H1 (cell line): ENCODE measurements around the gene RASA1.

Source experiments
- BCL11A ChIP-seq, 2 experiments: IDR thresholded peaks; one replicate each; pipeline ENCODE4 v1.6.1; 2011; ENCODE audit warnings: low read depth in 2 of 2, low read length in 2 of 2, mild to moderate bottlenecking in 2 of 2
- BRCA1 ChIP-seq: IDR thresholded peaks from 2 replicates; pipeline ENCODE4 v1.6.1; 2012; ENCODE audit warnings: low read depth, low read length, improper control_type of control experiment
- CHD2 ChIP-seq: IDR thresholded peaks from 2 replicates; pipeline ENCODE4 v1.6.1; 2012; ENCODE audit warnings: low read length, improper control_type of control experiment
- EP300 ChIP-seq, 2 experiments: IDR thresholded peaks; 1 replicate in 1 of 2; 2 replicates in 1 of 2; pipeline ENCODE4 v1.6.1; 2011 to 2012; ENCODE audit warnings: low read depth in 2 of 2, low read length in 2 of 2, mild to moderate bottlenecking in 2 of 2, borderline replicate concordance in 1 of 2, inconsistent platforms in 1 of 2, moderate library complexity in 1 of 2
- EZH2 ChIP-seq: fragments of 200-600 bp; sonication (generic); IDR thresholded peaks from 2 replicates; pipeline ENCODE4 v1.7.1; 2012; ENCODE audit warnings: low read depth, mild to moderate bottlenecking, moderate library complexity, low read length, inconsistent platforms; ENCODE audit not compliant: severe bottlenecking
- JUN ChIP-seq: IDR thresholded peaks from 2 replicates; pipeline ENCODE4 v1.6.1; 2011; ENCODE audit warnings: low read depth, mild to moderate bottlenecking, improper control_type of control experiment, low read length
- POLR2AphosphoS5 ChIP-seq: IDR thresholded peaks from 2 replicates; pipeline ENCODE4 v1.6.1; 2011; ENCODE audit warnings: low read depth, low read length
- SP1 ChIP-seq: IDR thresholded peaks from 2 replicates; pipeline ENCODE4 v1.6.1; 2011; ENCODE audit warnings: low read depth, low read length
- TAF1 ChIP-seq: IDR thresholded peaks from 2 replicates; pipeline ENCODE4 v1.6.1; 2011; ENCODE audit warnings: mild to moderate bottlenecking, low read depth, low read length
- TF ChIP-seq, protein P1 (sequence below), 3 experiments: IDR thresholded peaks; 1 replicate in 2 of 3; 2 replicates in 1 of 3; pipeline versions ENCODE4 v1.5.1 to v1.6.1; 2011; ENCODE audit warnings: low read length in 3 of 3, mild to moderate bottlenecking in 3 of 3, inconsistent platforms in 2 of 3, low read depth in 1 of 3, moderate library complexity in 1 of 3; ENCODE audit not compliant: insufficient read depth in 1 of 3; ENCODE audit errors: control extremely low read depth in 1 of 3

DNA sequence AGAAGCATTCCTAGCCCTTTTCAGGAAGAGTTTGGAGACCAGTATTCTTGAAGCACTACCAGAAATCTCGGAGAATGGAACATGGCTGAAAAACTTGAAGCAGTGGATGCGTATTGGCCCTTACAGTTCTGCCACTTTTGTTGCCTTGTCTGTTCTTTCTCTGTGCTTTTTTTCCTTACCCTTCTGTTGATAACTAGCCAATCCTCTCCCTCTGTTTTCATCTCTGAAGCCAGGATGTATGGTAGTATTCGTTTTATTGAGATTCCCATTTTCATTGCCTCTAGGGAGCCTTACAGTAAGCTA lies 145.6 kb downstream of the RASA1 start:
- TF ChIP-seq, protein P1, sequence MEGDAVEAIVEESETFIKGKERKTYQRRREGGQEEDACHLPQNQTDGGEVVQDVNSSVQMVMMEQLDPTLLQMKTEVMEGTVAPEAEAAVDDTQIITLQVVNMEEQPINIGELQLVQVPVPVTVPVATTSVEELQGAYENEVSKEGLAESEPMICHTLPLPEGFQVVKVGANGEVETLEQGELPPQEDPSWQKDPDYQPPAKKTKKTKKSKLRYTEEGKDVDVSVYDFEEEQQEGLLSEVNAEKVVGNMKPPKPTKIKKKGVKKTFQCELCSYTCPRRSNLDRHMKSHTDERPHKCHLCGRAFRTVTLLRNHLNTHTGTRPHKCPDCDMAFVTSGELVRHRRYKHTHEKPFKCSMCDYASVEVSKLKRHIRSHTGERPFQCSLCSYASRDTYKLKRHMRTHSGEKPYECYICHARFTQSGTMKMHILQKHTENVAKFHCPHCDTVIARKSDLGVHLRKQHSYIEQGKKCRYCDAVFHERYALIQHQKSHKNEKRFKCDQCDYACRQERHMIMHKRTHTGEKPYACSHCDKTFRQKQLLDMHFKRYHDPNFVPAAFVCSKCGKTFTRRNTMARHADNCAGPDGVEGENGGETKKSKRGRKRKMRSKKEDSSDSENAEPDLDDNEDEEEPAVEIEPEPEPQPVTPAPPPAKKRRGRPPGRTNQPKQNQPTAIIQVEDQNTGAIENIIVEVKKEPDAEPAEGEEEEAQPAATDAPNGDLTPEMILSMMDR (IDR thresholded peaks at IDR 0.05; ENCODE audit: control extremely low read depth in 1 of 3, insufficient read depth in 1 of 3, low read depth in 1 of 3, low read length in 3 of 3): no peak
- TF ChIP-seq POLR2AphosphoS5 (no peak), BCL11A (IDR thresholded peaks at IDR 0.05; ENCODE audit: low read depth in 2 of 2, low read length in 2 of 2) (no peak), JUN (no peak), TAF1 (no peak), BRCA1 (no peak), EZH2 (no peak), EP300 (IDR thresholded peaks at IDR 0.05; ENCODE audit: borderline replicate concordance in 1 of 2, low read depth in 2 of 2, low read length in 2 of 2) (no peak), CHD2 (no peak), SP1 (no peak)
